IMR-90 (cell line): ENCODE results near the gene MSN. TPM values are rescaled to one million over a fixed set of nuclear protein-coding genes. Genes with fewer than 3 reads are reported as not detected.

Source experiments
- ATAC-seq: fragments of 200-7000 bp; cut with Tn5 transposase; 2 replicates; pipeline ENCODE4 v1.9.1; 2020; ENCODE audit warnings: low read depth, mild to moderate bottlenecking, moderate library complexity
- BruUV-seq: library from RNA; stranded (reverse); fragments of 400-500 nt; replicated peaks from 2 replicates; lab custom pipeline; 2021; lab: Mats Ljungman, UMichigan
- CTCF ChIA-PET: fragments of 300-600 bp; formaldehyde crosslinking; extraction: SDS; loops from one replicate; lab custom pipeline; 2021; ENCODE audit warnings: antibody characterized with exemption; lab: Yijun Ruan, JAX
- POLR2A ChIA-PET: fragments of 300-600 bp; sonication (Branson Sonifier 250); formaldehyde crosslinking; loops from one replicate; lab custom pipeline; 2022; ENCODE audit warnings: antibody characterized with exemption; ENCODE audit not compliant: unreplicated experiment; lab: Charles Lee
- DNase-seq: peaks from one replicate; pipeline ENCODE4 v3.0.0; 2013
- H2AFZ ChIP-seq: replicated peaks from 2 replicates; pipeline ENCODE3; 2013; ENCODE audit warnings: low read length, mild to moderate bottlenecking; ENCODE audit not compliant: poor library complexity
- H2AK5ac ChIP-seq: 2 replicates; pipeline ENCODE4 v1.6.1; 2013; ENCODE audit warnings: low read depth, low read length, inconsistent platforms
- H2AK9ac ChIP-seq: replicated peaks from 2 replicates; pipeline ENCODE3; 2013; ENCODE audit warnings: mild to moderate bottlenecking, low read depth, low read length, moderate library complexity; ENCODE audit not compliant: poor library complexity
- H2BK120ac ChIP-seq: 2 replicates; pipeline ENCODE4 v1.6.1; 2013; ENCODE audit warnings: low read depth, low read length, inconsistent platforms
- H2BK15ac ChIP-seq: 3 replicates; pipeline ENCODE4 v1.6.1; 2013; ENCODE audit warnings: low read depth, low read length, inconsistent platforms
- H2BK20ac ChIP-seq: 2 replicates; pipeline ENCODE4 v1.6.1; 2013; ENCODE audit warnings: low read depth, mild to moderate bottlenecking, inconsistent platforms, low read length, moderate library complexity
- H2BK5ac ChIP-seq: 2 replicates; pipeline ENCODE4 v1.6.1; 2013; ENCODE audit warnings: mild to moderate bottlenecking, low read depth, low read length, inconsistent platforms; ENCODE audit not compliant: poor library complexity, severe bottlenecking
- H3K14ac ChIP-seq: replicated peaks from 2 replicates; pipeline ENCODE4 v1.6.1; 2013; ENCODE audit warnings: low read depth, low read length, inconsistent platforms
- H3K18ac ChIP-seq: 2 replicates; pipeline ENCODE4 v1.6.1; 2013; ENCODE audit warnings: low read depth, low read length, control low read depth
- H3K23ac ChIP-seq: 2 replicates; pipeline ENCODE4 v1.6.1; 2013; ENCODE audit warnings: low read depth, low read length, inconsistent platforms
- H3K27ac ChIP-seq: 2 replicates; pipeline ENCODE4 v1.5.1; 2013; ENCODE audit warnings: mild to moderate bottlenecking, control low read depth, low read length; ENCODE audit not compliant: insufficient read depth
- H3K27me3 ChIP-seq: 2 replicates; pipeline ENCODE4 v1.6.1; 2013; ENCODE audit warnings: low read length; ENCODE audit not compliant: control insufficient read depth, insufficient read depth
- H3K36me3 ChIP-seq: 2 replicates; pipeline ENCODE4 v1.6.1; 2013; ENCODE audit warnings: low read length, mixed read lengths; ENCODE audit not compliant: control insufficient read depth, insufficient read depth
- H3K4ac ChIP-seq: 2 replicates; pipeline ENCODE4 v1.6.1; 2013; ENCODE audit warnings: low read depth, low read length, inconsistent platforms
- H3K4me1 ChIP-seq: 2 replicates; pipeline ENCODE4 v1.6.1; 2013; ENCODE audit warnings: low read length, mixed read lengths; ENCODE audit not compliant: control insufficient read depth, insufficient read depth
- H3K4me2 ChIP-seq: 2 replicates; pipeline ENCODE4 v1.6.1; 2013; ENCODE audit warnings: low read depth, mild to moderate bottlenecking, control low read depth, low read length, moderate library complexity
- H3K4me3 ChIP-seq: 2 replicates; pipeline ENCODE4 v1.5.1; 2013; ENCODE audit warnings: low read depth, mild to moderate bottlenecking, control low read depth, low read length, moderate library complexity; ENCODE audit not compliant: insufficient read depth
- H3K56ac ChIP-seq: 2 replicates; pipeline ENCODE4 v1.6.1; 2013; ENCODE audit warnings: low read length, inconsistent platforms; ENCODE audit not compliant: insufficient read depth; ENCODE audit errors: extremely low read depth
- H3K79me1 ChIP-seq, 2 experiments: 2 replicates each; pipeline ENCODE4 v1.6.1; 2013; ENCODE audit warnings: low read length in 2 of 2, inconsistent platforms in 1 of 2, low read depth in 1 of 2
- H3K9ac ChIP-seq: 2 replicates; pipeline ENCODE4 v1.6.1; 2013; ENCODE audit warnings: low read depth, low read length, control low read depth
- H3K9me1 ChIP-seq: 2 replicates; pipeline ENCODE4 v1.6.1; 2013; ENCODE audit warnings: low read length, inconsistent platforms; ENCODE audit not compliant: insufficient read depth
- H3K9me3 ChIP-seq: 2 replicates; pipeline ENCODE4 v1.6.1; 2013; ENCODE audit warnings: low read length; ENCODE audit not compliant: control insufficient read depth, insufficient read depth
- H4K20me1 ChIP-seq: 2 replicates; pipeline ENCODE4 v1.6.1; 2013; ENCODE audit warnings: low read length, inconsistent platforms; ENCODE audit not compliant: insufficient read depth
- H4K5ac ChIP-seq: 2 replicates; pipeline ENCODE4 v1.6.1; 2013; ENCODE audit warnings: mild to moderate bottlenecking, low read depth, low read length, control low read depth
- H4K8ac ChIP-seq, 2 experiments: 2 replicates each; pipeline ENCODE4 v1.6.1; 2013; ENCODE audit warnings: low read depth in 2 of 2, low read length in 2 of 2, control low read depth in 1 of 2, inconsistent platforms in 1 of 2
- H4K91ac ChIP-seq: 2 replicates; pipeline ENCODE4 v1.6.1; 2013; ENCODE audit warnings: low read depth, low read length, inconsistent platforms; ENCODE audit not compliant: insufficient read depth
- CEBPB ChIP-seq: IDR thresholded peaks from 2 replicates; pipeline ENCODE4 v1.6.1; 2012; ENCODE audit warnings: low read depth, low read length, improper control_type of control experiment
- FOS ChIP-seq: fragments of 150-350 bp; IDR thresholded peaks from 2 replicates; pipeline ENCODE4 v1.6.1; 2016; ENCODE audit warnings: low read depth, low read length
- MAZ ChIP-seq: IDR thresholded peaks from 2 replicates; pipeline ENCODE4 v1.6.1; 2012; ENCODE audit warnings: low read depth, mild to moderate bottlenecking, low read length, improper control_type of control experiment, moderate library complexity, borderline replicate concordance
- MXI1 ChIP-seq: IDR thresholded peaks from 2 replicates; pipeline ENCODE4 v1.6.1; 2012; ENCODE audit warnings: low read depth, mild to moderate bottlenecking, low read length, moderate library complexity, borderline replicate concordance
- NFE2L2 ChIP-seq: fragments of 150-350 bp; IDR thresholded peaks from 2 replicates; pipeline ENCODE4 v1.6.1; 2016; ENCODE audit warnings: low read depth, mild to moderate bottlenecking, low read length
- POLR2A ChIP-seq: IDR thresholded peaks from 2 replicates; pipeline ENCODE4 v1.6.1; 2012; ENCODE audit warnings: mild to moderate bottlenecking, low read depth, low read length
- RCOR1 ChIP-seq: IDR thresholded peaks from 2 replicates; pipeline ENCODE4 v1.6.1; 2012; ENCODE audit warnings: mild to moderate bottlenecking, low read length, improper control_type of control experiment; ENCODE audit not compliant: insufficient replicate concordance
- WGBS, 2 experiments: methylation state at CpG; one replicate each; pipeline versions ENCODE4 v1.1.5 to v1.1.7; 2013; ENCODE audit warnings: missing lambda C conversion rate in 2 of 2; ENCODE audit not compliant: insufficient read length in 1 of 2; ENCODE audit errors: extremely low coverage in 2 of 2; 5-methylcytosine and 5-hydroxymethylcytosine counted together
- dilution Hi-C: fragments of 300-500 bp; cut with HindIII; formaldehyde crosslinking; loops from one replicate; pipeline ENCODE4 v1.14.3; 2018; ENCODE audit warnings: low sequenced_read_pairs; ENCODE audit not compliant: unreplicated experiment
- in situ Hi-C: fragments of 300-500 bp; cut with MboI; formaldehyde crosslinking; loops from 3 replicates; pipeline ENCODE4 v1.14.3; 2019; ENCODE audit warnings: low sequenced_read_pairs, inconsistent platforms, mixed read lengths
- intact Hi-C: fragments of 100-400 bp; cut with micrococcal nuclease; formaldehyde crosslinking; loops from 2 replicates; pipeline ENCODE4 v1.10.0; 2022
- polyA plus RNA-seq, 3 experiments: library from polyadenylated mRNA; depleted of rRNA; stranded (reverse); fragments of >200 nt; gene quantifications; 2 replicates each; pipeline ENCODE4 v1.2.3, GENCODE V29; 2012; ENCODE audit warnings: low replicate concordance in 1 of 3
- total RNA-seq: library from RNA; depleted of rRNA; stranded (reverse); fragments of >200 nt; gene quantifications from 2 replicates; pipeline ENCODE4 v1.2.3, GENCODE V29; 2012
- TF ChIP-seq, protein P1 (sequence below): conservative IDR thresholded peaks from 2 replicates; pipeline ENCODE4 v1.5.1; 2012; ENCODE audit warnings: mild to moderate bottlenecking, low read depth, low read length, improper control_type of control experiment

MSN gene
- total and polyA plus RNA-seq, 2 of the 4 experiments (the other 2 are of a cell fraction): 422 to 619 TPM

DNA sequence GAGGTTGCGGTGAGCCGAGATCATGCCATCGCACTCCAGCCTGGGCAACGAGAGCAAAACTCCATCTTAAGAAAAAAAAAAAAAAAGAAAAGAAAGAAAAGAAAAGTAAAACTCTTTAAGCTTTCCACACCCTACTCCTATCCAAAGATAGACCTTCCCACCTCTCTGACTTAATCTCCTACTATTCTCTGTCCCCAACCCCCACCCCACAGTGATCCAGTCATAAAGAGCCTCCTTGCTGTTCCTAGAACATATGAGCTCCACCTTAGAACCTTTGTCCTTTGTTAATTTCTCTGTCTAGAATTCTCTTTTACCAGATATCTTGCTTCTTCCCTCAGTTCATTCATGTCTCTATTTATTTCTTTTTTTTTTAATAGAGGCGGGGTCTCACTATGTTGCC is 30.1 kb upstream of the MSN start:
- Histone ChIP-seq H2AK5ac (no peak overlapping the region), H3K27ac (no peak overlapping the region), H4K5ac (no peak overlapping the region), H4K20me1 (no peaks in the 10 kb centered on the region), H3K9ac (no peak overlapping the region), H4K8ac (no peak overlapping the region), H3K56ac (no peak overlapping the region), H2BK5ac (no peak overlapping the region), H2BK120ac (no peak overlapping the region), H3K4me3 (no peak overlapping the region), H2AFZ (no peak overlapping the region), H2AK9ac (no peak overlapping the region), H3K9me1 (no peaks in the 10 kb centered on the region), H3K79me1 (no peaks in the 10 kb centered on the region), H3K18ac (no peak overlapping the region), H3K9me3 (no peaks in the 10 kb centered on the region), H3K27me3 (no peaks in the 10 kb centered on the region), H4K91ac (no peak overlapping the region), H3K23ac (no peak overlapping the region), H3K4me2 (no peak overlapping the region), H2BK15ac (no peak overlapping the region), H3K36me3 (no peaks in the 10 kb centered on the region), H3K4ac (no peak overlapping the region), H3K4me1 (no peaks in the 10 kb centered on the region), H3K14ac (no peak overlapping the region), H2BK20ac (no peak overlapping the region)
- ATAC-seq (no peak), DNase-seq (no peak)
- intact Hi-C loops: no loop called here
- ChIA-PET CTCF (no interaction called here), POLR2A (interaction anchor here (0.7 kb wide), 1 partner anchor 8 kb away, joined by 17 read pairs; no protein-coding TSS in a partner anchor)
- no TSS peak for BruUV-seq
- in situ Hi-C loops: no loop called here
- WGBS, 2 experiments: no CpG with 5 or more reads among the region's 5 CpGs
- dilution Hi-C loops: no loop called here
- TF ChIP-seq, protein P1, sequence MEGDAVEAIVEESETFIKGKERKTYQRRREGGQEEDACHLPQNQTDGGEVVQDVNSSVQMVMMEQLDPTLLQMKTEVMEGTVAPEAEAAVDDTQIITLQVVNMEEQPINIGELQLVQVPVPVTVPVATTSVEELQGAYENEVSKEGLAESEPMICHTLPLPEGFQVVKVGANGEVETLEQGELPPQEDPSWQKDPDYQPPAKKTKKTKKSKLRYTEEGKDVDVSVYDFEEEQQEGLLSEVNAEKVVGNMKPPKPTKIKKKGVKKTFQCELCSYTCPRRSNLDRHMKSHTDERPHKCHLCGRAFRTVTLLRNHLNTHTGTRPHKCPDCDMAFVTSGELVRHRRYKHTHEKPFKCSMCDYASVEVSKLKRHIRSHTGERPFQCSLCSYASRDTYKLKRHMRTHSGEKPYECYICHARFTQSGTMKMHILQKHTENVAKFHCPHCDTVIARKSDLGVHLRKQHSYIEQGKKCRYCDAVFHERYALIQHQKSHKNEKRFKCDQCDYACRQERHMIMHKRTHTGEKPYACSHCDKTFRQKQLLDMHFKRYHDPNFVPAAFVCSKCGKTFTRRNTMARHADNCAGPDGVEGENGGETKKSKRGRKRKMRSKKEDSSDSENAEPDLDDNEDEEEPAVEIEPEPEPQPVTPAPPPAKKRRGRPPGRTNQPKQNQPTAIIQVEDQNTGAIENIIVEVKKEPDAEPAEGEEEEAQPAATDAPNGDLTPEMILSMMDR: no peak
- TF ChIP-seq CEBPB (no peak), FOS (no peak), NFE2L2 (no peak), POLR2A (no peak), MXI1 (no peak), MAZ (no peak), RCOR1 (no peak)
